NCI-H748 (cell line): ENCODE measurements around the gene CENPM.

Experiments
- DNase-seq: peaks from one replicate; lab custom pipeline; 2025; ENCODE audit not compliant: unreplicated experiment; lab: John Stamatoyannopoulos, UW

Gene CENPM, protein sequence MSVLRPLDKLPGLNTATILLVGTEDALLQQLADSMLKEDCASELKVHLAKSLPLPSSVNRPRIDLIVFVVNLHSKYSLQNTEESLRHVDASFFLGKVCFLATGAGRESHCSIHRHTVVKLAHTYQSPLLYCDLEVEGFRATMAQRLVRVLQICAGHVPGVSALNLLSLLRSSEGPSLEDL

DNA sequence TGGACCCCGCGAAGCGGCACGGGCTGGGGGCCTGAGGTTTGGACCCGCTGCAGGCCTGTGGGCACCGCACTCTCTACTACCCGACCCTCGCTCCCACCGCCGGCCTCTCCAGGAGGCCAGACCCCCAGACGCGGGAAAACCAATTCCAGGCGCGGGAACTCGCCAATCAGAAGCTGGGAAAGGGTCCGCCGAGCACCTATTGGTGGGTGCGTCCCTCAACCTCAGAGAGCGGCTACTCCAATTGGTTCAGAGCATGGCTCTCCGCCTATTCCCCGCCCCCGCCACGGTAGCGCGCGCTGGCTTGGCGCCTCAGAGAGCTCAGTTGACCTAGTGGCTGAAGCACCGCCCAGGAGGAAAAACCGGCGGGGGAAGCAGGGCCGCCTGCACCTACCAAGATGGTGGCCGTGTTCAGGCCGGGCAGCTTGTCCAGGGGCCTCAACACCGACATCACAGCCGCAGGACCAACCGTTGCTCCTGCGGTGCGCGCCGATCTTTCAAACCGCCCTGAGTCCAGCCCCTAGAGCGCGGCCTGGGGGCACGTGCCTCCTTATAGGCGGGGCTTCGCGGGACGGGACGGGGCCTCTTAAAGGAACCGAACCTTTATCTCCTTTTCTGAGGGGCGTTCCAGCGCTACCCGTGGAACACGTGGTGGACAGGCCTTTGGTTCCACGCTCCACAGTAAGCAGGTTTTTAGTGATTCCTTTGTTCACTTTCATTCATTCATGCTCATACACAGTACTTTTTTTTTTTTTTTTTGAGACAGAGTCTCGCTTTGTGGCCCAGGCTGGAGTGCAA lies at the start of gene CENPM:
CENPM (minus strand) TSS at position 524 of the 795 bp plus-strand sequence; CDS start at position 448, 76 bp downstream.
- DNase-seq = peak; percentile 98

DNA sequence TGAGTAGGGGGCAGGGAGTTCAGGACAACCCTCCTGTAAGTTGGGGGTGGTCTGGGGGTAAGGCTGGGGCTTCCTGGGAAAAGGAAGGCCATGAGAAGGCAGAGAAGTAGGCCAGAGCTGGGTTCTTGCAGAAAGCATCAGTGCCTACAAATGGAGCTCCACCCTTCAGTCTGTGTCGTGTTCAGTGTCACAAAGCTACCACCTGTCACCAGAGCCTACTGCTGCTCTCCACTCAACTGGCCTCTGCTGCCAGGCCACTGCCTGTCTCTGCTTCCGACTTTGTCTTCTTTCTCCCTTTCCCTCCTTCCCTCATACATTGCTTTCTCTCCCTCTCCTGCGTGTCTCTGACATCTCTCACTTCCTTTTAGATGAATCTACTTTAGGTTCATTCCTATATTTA lies 48.3 kb upstream of the CENPM start:
- no peak for DNase-seq

DNA sequence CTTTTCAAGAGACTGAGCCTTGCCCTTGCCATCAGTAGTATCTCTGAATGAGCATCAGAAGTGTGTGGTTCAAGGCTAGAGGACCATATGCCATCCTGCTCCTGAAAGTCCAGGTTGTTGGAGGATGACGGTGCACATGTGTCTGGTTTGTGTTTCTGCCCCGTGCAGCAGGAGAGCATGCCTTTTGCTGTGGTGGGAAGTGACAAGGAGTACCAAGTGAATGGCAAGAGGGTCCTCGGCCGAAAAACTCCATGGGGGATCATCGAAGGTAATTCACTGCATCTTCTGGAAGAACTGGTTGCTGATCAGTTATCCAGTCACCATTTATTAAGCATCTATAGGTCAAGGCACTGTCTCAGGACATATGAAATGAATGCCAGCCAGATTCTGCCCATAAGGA lies 45.5 kb upstream of the CENPM start:
- no peak for DNase-seq

DNA sequence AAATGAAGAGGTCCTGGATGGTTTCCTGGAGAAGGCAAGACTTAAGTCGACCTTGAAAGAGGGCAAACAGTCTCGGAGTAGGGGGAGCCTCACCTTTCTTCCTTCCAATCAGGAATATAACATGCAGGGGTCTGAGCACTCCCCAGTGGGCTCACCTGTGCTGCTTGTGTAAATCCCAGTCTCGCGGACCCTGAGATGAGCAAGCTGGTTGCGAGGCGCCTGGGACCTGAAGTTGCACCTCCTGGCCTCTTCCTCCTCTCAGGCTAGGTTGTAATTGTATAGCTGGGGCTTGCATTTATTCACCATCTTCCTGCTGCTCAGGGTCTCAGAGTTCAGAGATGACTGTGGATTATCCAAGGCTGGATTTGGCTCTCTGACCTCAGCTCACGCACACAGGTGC lies 44.2 kb upstream of the CENPM start:
- no peak for DNase-seq

DNA sequence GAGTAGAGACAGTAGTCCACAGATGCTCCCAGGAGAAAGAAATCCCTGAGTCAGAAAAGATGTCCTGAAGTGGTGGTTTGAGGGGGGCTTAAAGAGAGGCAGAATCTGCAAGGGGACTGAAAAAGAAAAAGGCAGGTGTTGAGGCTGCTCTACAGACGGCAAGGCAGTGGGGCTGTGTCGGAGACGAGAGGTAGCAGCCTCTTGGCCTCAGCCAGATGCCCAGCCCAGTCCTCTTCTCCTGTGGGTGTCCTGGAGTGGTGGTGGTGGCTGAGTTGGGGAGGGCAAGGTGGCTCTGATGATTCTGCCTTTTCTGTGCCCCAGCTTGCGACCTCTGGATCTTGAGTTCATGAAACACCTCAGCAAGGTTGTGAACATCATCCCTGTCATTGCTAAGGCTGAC lies 42.3 kb upstream of the CENPM start:
- DNase-seq = no peak

DNA sequence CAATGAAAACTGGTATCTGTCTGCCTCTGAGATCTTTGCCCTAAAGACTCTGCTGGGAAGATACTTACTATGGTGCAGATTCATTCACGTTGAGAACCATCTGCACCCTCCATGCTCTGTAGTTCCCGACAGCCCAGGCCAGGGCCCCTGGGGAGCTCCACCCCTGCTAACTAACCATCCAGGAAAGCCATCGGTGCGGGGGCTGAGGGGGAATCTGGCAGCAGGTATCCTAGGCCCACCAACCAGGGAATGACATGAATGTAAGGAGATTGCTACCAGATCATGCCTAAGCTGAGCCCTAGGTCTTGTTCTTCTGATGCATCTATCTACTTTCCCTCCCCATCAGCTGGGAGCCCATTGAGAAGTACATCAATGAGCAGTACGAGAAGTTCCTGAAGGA lies 40.3 kb upstream of the CENPM start:
- no peak for DNase-seq

DNA sequence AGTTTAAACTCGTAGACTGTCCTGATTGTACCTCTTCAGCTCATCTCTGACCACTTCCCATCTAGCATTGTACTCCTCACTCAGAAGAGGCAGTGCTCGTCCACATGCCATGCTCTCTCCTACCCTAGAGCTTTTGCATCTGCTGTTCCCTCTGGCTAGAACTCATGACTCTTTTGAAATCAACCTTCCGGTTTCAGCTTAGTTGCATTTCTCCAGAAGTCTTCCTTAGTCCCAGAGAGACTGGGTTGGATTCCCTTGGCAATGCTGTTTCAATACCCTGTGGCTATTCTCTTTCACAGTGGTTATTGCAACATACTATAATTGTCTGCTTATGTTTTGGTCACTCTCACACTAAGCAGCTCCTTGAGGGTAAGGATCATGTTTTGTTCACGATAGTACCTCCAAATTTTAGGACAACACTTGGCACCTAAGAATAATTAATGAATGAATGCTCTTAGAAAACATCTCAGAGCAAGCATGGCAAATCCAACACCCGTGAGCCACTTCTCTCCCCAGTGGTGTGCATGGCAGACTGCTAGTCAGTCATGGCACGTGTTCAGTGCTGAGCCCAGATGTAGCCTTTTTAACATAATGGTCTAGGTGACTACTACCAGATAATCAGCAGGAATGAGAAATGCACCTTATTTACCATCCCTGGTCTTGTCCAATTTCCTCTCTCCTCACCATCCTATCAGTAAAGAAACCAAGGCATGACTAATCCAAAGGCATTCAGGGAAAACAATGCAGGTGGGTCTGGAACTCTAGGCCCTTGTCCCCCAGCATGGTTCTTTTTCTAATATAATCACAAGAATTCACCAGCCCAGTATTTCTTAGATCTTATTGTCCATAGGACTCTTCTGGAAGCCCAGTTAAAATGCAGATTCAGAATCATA lies 36.8 kb upstream of the CENPM start:
- DNase-seq = no peak

DNA sequence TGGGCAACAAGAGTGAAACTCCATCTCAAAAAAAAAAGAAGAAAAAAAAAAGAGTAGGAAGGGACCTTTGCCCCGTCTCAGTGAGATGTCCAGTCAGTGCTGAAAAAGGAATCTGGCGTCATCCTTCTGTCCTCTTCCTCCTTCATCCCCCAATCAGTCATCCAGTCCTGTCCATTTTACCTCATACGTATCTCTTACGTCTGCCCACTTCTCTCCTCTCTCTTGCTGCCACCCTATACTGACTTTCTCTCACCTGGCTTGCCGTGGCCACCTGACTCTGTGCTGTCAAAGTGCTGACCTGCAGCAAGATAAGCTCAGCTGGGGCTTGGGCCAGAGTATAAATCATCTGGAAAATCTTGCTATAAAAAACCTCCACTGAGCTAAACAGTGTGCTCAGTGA lies 35.9 kb upstream of the CENPM start:
- no peak for DNase-seq

DNA sequence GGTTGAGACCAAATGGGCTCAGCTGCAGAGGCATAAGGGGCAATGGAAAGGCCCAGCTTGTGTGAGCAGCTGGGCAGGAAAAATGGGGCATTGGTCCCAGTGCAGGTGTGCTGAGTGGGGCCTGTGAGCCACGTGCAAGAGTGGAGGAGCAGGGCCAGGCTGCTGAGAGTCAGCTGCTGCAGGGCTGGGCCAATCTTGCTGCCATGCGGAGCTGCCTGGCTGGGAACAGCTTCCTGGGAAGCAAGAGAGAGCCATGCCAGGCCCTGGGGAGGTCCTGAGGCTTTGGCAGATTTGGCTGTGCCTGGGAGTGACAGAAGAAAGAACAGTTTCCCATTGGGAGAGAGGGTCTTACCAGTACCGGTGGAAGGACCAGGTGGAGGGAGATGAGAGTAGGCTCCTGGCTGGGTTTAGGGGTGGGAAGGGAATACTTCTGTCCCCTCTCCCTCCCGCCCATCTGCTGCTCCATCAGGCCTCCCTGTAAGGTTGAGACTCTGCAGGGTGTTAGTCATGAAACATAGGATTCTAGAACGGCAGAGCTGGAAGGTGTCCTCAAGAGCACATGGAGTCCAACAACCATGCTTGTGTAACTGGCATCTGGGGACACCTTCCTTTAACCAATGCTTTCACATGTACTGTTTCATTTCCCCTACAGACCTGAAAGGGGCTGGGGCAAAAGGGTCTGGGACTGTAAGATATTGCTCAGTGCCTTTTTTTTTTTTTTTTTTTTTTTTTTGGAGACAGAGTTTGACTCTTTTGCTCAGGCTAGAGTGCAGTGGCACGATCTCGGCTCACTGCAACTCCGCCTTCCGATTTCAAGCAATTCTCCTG lies 32.7 kb upstream of the CENPM start:
- DNase-seq = no peak

DNA sequence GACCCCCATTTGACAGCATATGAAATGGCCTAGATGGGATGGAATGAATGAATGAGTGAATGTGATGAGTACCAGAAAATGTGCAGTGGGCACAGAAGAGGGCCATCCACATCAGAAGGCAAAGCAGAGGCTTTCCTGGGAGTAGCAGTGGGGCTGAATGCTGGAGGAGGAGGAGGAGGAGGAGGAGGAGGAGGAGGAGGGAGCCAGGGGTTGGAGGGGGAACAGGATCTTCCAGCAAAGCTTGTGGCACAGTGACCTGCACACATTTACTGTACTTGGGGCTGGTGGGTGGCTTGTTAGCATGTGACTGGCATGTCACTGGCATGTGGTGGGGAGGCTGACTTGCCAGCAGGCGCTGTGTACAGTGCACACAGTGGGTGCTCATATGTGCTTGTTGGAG lies 31.8 kb upstream of the CENPM start:
- DNase-seq = no peak

DNA sequence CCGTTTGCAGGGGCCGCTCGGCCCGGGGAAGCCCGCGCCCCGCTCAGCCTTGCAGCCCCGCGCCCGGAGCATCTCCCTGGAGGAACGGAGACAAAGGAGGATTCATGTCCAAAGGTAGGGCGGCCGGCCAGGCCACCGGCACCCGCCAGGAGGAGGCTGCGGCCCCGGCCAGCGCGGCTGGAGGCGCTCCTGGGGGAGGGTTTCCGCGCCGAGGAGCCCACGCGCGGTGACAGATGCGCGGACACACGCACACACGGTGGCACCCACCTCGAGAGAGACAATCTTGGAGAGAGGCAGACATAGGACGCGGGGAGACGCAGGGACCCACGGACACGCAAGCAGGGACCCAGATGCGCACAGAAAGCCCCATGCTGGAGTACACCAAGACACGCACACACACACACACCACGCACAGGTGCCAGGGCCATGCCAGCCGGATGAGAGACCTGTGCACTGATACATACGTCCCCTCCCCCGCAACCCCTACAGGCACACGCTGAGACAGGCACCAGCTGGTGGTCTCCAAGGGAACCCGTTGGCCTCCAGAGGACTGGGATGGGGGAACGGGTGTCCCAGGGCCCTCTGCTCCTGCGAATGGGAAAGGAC lies 30.1 kb upstream of the CENPM start:
- DNase-seq = peak; percentile 67

DNA sequence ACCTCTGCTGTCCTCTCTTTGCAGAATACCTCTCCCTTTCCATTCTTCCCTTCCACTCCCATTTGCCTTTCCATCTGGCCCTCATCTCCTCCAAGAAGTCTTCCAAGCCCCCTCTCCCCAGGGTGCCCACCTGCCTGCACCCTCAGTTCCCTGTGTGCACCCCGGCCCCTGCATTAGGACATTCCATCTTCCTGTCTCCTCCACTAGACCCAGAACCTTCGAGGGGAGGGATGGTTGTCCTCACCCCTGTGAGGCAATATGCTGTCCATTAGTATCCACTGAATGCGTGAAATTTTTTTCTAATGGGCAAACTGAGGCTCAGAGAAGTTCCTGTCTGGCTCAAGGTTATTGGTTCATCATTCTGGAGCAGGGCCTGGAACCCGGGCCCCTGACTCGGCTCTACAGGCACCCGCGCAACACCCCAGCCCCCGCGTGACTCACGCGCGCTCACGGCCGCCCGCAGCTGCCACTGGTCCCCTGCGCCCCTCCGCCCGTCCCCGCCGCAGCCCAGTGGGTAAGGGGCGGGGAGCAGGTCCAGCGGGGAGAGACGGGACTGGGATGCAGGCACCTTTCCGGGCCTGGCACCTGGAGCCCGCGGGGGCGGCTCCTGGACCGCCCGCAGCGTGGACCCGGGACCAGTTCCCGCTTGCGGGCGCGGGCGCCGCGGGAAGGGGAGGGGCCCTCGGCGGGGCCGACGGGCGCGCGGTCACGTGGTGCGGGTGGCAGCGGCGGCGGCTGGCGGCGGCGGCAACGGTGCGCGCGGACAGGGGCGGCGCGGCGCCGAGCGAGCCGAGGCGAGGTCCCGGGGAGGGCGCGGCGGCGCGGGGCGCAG lies 29.3 kb upstream of the CENPM start:
- peak; percentile 63 for DNase-seq

DNA sequence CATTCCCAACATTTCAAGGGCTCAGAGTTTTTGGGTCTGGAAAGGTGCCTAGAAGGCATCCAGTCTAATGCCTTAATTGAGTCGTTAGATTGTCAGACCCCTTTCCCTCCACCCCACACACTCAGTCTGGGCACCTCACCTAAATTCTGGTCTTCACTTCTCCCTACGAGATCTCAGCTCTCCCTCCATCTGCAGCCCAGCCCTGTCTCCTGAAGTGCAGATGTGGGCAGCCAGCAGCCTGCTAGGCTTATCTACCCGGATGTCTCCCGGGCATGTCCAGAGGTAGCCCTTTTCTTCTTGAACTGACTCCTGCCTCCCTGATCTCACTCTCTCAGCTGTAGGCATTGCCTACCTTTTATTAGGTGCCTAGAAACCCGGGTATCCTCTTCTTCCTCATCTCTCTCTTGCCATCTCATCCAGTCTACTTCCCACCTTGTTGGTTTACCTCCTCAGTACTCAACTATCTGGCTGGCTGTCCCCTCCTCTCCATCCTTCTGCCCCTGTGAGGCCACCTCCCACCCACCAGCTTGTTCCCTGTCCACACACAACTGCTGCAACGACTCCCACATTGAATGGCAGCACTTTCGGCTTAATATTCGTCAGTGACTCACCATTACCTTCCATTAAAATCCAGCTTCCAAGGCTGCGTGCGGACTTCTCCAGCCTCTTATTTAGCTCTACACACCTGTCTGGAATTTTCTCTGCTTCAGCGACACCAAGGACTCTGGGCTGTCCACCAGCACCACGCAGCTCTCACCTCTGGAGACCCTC lies 28.5 kb upstream of the CENPM start:
- peak; percentile 21 for DNase-seq

DNA sequence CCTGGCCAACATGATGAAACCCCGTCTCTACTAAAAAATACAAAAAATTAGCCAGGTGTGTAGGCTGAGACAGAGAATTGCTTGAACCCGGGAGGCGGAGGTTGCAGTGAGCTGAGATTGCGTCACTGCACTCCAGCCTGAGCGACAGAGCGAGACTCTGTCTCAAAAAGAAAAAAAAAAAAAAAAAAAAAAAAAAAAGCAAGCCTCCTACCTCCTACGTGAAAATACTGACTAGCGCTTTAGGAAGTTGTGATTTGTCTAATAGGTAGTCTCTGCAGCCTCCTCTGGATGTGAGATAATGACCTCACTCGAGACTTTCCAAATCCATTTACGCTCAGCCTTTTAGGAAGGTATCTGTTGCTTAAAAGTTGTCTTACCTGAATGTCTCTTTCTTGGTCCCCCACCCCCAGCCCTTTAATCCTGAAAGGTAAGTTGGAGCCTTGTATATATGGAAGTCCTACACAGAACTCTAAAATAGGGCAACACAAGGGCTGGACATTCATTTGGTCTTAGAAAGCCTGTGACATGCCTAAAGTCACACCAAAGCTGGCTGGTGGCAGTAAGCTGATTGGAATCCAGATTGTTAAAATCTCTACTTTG lies 27.8 kb upstream of the CENPM start:
- DNase-seq = no peak

DNA sequence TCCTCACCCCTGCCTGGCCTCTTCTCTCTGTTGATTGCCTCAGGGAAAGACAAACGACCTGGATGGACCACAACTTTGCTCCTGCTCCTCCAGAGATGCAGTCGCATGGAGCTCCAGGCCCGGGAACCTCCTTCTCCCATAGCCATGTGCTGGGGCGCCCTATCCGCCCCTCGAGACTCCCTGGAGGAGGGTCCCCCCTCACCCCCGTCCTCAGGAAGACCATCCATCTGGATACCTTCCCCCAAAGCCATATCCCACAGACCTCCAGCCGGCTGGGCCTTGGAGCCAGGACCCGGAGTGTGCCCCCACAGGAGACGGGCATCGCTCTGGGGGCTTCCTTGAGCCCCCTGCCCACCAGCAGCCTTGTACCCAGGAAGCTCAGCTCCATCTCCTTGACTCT lies 24.5 kb upstream of the CENPM start:
- no peak for DNase-seq

DNA sequence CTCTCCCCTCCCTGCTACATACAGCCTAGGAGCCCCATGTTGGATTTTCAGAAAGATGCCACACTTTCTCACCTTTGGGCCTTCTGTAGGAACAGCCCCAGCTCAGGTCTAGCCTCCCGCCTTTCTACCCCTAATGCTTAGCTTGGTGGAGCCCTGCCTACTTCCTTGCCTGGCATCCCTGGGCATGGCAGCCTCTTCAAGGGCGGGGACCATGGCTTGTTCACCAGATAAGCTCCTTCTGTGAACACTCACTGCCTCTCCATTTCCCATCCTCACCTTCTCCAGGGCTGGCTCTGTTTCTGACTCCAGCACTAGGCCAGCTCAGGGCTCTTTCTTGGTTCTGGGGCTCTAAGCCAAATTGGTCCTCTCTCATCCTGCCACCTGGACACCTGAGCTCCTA lies 23.6 kb upstream of the CENPM start:
- DNase-seq = no peak

DNA sequence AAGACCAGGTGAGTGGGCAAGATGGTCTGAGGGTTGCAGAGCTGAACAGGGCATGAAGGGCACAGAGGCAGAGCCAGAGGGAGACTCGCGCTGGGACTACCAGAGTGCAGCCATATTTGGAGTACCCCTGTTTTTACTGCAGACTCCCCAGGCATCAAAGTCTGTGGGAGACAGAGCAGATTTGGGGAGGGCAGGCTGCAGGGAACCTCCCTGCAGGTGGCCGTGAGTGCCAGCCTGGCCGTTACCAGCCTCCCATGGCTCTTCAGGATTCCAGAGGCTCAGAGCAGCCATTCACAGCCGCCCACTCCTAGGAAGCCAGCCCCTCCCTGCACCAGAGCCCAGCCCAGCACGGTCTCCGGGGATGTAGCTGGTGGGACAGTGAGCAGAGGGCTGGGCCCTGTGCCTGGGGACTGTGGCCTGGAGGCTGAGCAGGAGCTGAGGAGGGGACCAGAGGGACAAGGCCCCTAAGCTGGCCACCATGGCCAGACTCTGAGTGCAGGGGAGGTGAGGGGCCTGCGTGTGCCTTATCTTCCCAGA lies 22.2 kb upstream of the CENPM start, which contains the start of gene SEPTIN3:
SEPTIN3 (plus strand) TSS at position 334 of the 537 bp plus-strand sequence. CDS start 2,050 bp downstream, outside the sequence.
- DNase-seq = no peak

DNA sequence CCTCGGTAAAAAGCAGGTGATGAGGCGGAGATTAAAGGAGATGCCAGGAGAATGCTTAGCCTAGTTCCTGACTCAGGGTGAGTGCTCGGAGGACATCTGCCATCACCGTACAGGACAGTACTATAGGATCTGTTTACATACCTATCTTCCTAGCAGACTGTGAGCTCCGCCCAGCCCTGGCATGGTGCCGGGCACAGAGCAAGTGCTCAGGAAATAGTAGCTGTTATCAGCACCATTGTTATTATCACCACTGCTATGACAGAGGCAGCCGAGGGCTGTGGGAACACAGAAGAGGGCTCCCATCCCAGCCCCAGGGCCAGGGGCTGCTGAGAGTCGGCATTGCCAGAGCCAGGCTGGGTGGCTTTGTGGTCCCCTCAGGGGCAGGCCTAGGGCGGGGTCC lies 21.6 kb upstream of the CENPM start:
- peak; percentile 90 for DNase-seq
